Measurements from ENCODE around the gene RXFP3. TPM values are rescaled to one million over a fixed set of nuclear protein-coding genes. Genes with fewer than 3 reads are reported as not detected.

RXFP3 gene
- total RNA-seq, 1 donor from 2014 or later, result not detected

DNA sequence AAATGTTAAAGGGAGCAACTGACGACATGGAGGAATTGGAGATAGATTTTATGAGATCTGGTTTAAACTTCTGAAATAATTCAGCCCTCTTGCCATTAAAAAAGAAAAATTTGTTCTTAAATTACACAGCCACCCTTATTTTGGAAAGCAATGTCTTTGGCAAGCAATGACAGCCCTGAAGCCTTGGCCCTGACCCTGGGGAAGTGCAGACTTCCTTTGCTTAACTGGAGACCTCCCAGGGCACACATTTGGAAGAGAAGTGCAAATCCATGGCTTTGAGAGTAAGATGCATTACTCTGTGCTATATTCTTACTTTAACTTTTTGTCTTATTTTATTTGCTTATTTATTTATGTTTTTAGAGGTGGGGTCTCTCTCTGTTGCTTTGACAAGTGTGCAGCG is 22.0 kb downstream of the RXFP3 start:
- TF ChIP-seq, protein P1, sequence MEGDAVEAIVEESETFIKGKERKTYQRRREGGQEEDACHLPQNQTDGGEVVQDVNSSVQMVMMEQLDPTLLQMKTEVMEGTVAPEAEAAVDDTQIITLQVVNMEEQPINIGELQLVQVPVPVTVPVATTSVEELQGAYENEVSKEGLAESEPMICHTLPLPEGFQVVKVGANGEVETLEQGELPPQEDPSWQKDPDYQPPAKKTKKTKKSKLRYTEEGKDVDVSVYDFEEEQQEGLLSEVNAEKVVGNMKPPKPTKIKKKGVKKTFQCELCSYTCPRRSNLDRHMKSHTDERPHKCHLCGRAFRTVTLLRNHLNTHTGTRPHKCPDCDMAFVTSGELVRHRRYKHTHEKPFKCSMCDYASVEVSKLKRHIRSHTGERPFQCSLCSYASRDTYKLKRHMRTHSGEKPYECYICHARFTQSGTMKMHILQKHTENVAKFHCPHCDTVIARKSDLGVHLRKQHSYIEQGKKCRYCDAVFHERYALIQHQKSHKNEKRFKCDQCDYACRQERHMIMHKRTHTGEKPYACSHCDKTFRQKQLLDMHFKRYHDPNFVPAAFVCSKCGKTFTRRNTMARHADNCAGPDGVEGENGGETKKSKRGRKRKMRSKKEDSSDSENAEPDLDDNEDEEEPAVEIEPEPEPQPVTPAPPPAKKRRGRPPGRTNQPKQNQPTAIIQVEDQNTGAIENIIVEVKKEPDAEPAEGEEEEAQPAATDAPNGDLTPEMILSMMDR (IDR thresholded peaks at IDR 0.05; ENCODE audit: unreplicated experiment), result no peak
- no peaks in the 10 kb centered on the region for H3K4me1 Mint-ChIP-seq (ENCODE audit: low read depth)
- no peak for DNase-seq (ENCODE audit: low spot score, unreplicated experiment)
- H3K4me3 Mint-ChIP-seq (ENCODE audit: low read depth), result no peak overlapping the region
- no peaks in the 10 kb centered on the region for H3K9me3 Mint-ChIP-seq (ENCODE audit: low read depth)
- H3K27me3 Mint-ChIP-seq, result no peaks in the 10 kb centered on the region
- H3K27ac Mint-ChIP-seq, result no peak overlapping the region
- no peaks in the 10 kb centered on the region for H3K36me3 Mint-ChIP-seq (ENCODE audit: insufficient read depth)

DNA sequence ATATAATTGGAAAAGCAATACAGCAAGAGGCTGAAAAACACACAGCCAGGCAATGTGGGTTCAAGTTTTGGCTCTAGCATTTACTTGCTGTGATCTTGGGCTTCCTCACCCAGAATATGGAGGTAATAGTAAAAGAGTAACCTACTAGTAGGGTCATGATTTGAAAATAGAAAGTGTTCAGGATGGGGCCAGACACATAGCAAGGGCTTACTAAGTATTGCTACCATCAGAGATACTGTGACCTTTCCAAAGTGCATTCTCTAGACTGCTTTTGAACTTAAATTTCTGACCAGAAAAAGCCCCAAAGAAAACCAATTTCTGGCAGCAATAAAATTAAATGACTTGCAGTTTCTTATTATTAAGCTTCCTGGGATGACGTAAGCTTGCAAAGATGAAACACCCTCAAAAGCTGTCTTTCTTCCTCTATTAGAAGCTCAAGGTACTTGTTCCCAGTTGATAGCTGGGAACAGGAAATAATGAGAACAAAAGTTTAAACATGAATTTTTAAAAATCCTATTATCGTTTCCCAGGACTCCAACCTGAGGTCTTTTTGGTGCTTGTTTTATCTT is 28.0 kb downstream of the RXFP3 start:
- H3K4me3 Mint-ChIP-seq (ENCODE audit: low read depth), result no peak overlapping the region
- DNase-seq (ENCODE audit: low spot score, unreplicated experiment), result no peak
- H3K36me3 Mint-ChIP-seq (ENCODE audit: insufficient read depth), result no peaks in the 10 kb centered on the region
- TF ChIP-seq, protein P1 (IDR thresholded peaks at IDR 0.05; ENCODE audit: unreplicated experiment), result no peak
- H3K4me1 Mint-ChIP-seq (ENCODE audit: low read depth), result peaks cover 1% of the 10 kb centered on the region
- H3K27me3 Mint-ChIP-seq, result no peaks in the 10 kb centered on the region
- no peak overlapping the region for H3K27ac Mint-ChIP-seq
- H3K9me3 Mint-ChIP-seq (ENCODE audit: low read depth), result no peaks in the 10 kb centered on the region

DNA sequence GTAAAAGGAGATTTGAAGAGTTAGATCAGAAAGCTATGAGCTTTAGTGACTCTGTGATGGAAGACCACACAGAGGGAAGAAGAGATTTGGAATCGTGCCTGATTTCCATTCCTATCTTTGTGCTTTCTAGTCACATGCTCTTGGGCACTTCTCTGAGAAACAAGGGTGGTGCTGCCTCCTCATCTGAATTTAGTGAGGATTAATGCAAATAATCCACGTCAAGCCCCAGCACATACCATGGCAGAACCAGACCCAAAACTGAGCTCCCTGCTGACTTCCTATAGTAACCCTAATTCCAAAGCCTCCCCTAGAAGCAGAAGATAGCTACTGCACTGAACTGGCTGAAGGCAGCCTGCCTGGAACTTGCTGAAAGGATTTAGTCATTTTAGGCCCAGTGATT is 30.6 kb downstream of the RXFP3 start:
- no peaks in the 10 kb centered on the region for H3K36me3 Mint-ChIP-seq (ENCODE audit: insufficient read depth)
- no peaks in the 10 kb centered on the region for H3K9me3 Mint-ChIP-seq (ENCODE audit: low read depth)

DNA sequence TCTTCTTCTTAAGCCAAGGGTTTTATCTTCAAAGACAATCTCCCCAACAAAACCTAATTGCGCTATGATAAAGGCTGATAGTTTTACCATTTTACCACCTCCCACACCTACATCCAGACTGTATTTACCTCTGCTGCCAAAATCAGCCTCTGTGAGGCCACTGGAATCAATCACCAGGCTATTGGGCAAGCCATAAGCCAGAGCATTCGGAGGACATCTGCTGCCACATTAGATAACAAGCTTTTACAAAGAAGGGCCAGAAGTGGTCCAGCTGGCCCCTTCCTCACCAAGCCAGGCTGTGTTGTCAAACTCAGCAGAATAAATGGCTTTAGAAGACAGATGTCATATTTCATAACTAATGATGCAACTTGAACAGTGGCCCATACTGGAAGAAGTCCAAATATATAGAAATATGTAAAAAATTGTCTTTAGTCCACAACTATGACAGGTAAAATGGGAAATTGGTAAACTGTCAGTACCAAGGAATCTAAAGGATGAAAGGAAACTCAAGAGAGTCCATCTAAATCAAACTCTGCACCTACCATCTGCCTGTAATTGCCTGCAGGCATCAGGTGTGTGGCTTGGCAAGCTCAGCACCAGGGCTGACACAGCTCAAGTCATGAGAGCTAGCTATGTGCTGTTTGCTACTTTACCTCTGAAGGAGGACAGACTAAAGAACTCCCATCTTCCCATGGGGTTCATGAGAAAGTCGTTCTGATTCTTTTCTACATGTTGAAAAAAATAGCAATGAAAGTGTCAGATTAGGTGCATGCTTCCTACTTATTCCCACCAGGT is 32.2 kb downstream of the RXFP3 start:
- peaks cover 3% of the 10 kb centered on the region for H3K4me1 Mint-ChIP-seq (ENCODE audit: low read depth)
- H3K36me3 Mint-ChIP-seq (ENCODE audit: insufficient read depth), result no peaks in the 10 kb centered on the region
- DNase-seq (ENCODE audit: low spot score, unreplicated experiment), result no peak
- no peak overlapping the region for H3K27ac Mint-ChIP-seq
- H3K9me3 Mint-ChIP-seq (ENCODE audit: low read depth), result no peaks in the 10 kb centered on the region
- no peaks in the 10 kb centered on the region for H3K27me3 Mint-ChIP-seq
- H3K4me3 Mint-ChIP-seq (ENCODE audit: low read depth), result no peak overlapping the region
- TF ChIP-seq, protein P1 (IDR thresholded peaks at IDR 0.05; ENCODE audit: unreplicated experiment), result no peak

More for the DNA sequence above, 30.6 kb downstream of the RXFP3 start:
- Mint-ChIP-seq H3K27me3 (no peaks in the 10 kb centered on the region), H3K27ac (no peak overlapping the region), H3K4me1 (ENCODE audit: low read depth) (peaks cover 3% of the 10 kb centered on the region), H3K4me3 (ENCODE audit: low read depth) (no peak overlapping the region)
- DNase-seq (ENCODE audit: low spot score, unreplicated experiment), result no peak
- TF ChIP-seq, protein P1 (IDR thresholded peaks at IDR 0.05; ENCODE audit: unreplicated experiment), result no peak

DNA sequence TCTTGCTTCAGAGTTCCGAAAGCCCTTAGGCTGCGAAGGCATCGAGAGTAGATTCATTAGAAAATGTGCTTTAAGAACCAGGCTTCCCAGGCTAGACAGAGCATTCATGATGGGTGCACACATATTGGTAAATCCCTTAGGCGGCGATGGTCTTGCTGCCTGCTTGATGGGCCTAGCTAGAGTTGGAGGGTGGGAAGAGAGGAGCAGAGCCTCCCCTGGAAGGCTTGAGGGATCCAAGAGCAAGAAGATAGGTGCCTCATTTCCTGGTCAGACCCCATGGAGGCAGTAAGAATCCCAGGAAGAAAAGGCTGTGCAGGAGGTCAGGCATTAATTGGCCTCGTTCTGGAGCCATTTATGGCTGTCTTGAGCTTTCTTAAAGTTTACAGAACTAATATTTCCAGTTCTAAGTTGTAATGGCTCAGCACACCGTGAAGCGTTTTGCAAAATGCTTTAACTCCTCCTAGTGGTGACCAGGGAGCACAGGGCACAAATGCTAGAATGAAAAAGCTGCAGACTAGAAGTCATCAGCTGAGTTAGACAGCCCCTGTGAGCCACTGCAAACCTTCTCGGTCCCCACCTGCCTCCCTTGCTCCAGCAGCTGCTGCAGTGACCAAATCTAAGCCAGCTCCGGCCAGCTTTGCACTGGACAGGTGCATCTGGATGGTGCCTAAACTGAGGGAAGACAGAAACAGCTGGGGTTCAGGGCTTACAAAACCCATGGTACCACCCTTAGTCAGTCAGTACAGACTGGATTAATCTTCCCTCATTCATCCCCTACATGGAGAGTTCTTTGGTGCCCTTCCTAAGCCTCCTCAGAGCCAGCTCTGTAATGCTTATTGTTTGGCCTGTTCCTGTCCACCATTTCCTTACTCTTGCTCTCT is 33.6 kb downstream of the RXFP3 start:
- H3K9me3 Mint-ChIP-seq (ENCODE audit: low read depth), result no peaks in the 10 kb centered on the region
- no peak for DNase-seq (ENCODE audit: low spot score, unreplicated experiment)
- H3K27me3 Mint-ChIP-seq, result no peaks in the 10 kb centered on the region
- peaks cover 3% of the 10 kb centered on the region for H3K4me1 Mint-ChIP-seq (ENCODE audit: low read depth)
- H3K27ac Mint-ChIP-seq, result no peak overlapping the region
- no peaks in the 10 kb centered on the region for H3K36me3 Mint-ChIP-seq (ENCODE audit: insufficient read depth)
- no peak overlapping the region for H3K4me3 Mint-ChIP-seq (ENCODE audit: low read depth)
- TF ChIP-seq, protein P1 (IDR thresholded peaks at IDR 0.05; ENCODE audit: unreplicated experiment), result peak; percentile 72
